Heart left ventricle (tissue), 16 donors: ENCODE results near the gene ASH1L. TPM values are rescaled to one million over a fixed set of nuclear protein-coding genes. Genes with fewer than 3 reads are reported as not detected.

ENCODE experiments used
- ATAC-seq, 4 donors: fragments of 200-7000 bp; cut with Tn5 transposase; one replicate each; pipeline ENCODE4 v1.9.1; 2020 to 2022; ENCODE audit warnings: moderate library complexity in 4 of 4, mild to moderate bottlenecking in 3 of 4, moderate number of reproducible peaks in 1 of 4
- DNase-seq, 5 donors: peaks; one replicate each; pipeline ENCODE4 v3.0.0-alpha.2; 2020
- H3K27ac ChIP-seq, 12 donors: fragments of 200-600 bp; sonication (generic) in 4 of 12; one replicate each; pipeline versions ENCODE4 v1.5.0 to v1.8.0; 2016 to 2022; ENCODE audit warnings: mild to moderate bottlenecking in 2 of 12
- H3K27me3 ChIP-seq, 9 donors: fragments of 200-600 bp; sonication (generic) in 2 of 9; one replicate each; pipeline versions ENCODE4 v1.5.1 to v1.8.0; 2016 to 2022; ENCODE audit warnings: mild to moderate bottlenecking in 3 of 9
- H3K36me3 ChIP-seq, 9 donors: fragments of 200-600 bp; sonication (generic) in 2 of 9; one replicate each; pipeline versions ENCODE4 v1.5.0 to v1.8.0; 2018 to 2022; ENCODE audit warnings: mild to moderate bottlenecking in 2 of 9
- H3K4me1 ChIP-seq, 12 donors: fragments of 200-600 bp; sonication (generic) in 4 of 12; one replicate each; pipeline versions ENCODE4 v1.5.0 to v1.8.0; 2016 to 2022; ENCODE audit warnings: mild to moderate bottlenecking in 3 of 12
- H3K4me3 ChIP-seq, 12 donors: fragments of 200-600 bp; sonication (generic) in 4 of 12; one replicate each; pipeline versions ENCODE4 v1.5.0 to v1.8.0; 2017 to 2022; ENCODE audit warnings: mild to moderate bottlenecking in 9 of 12, moderate library complexity in 4 of 12
- H3K9me3 ChIP-seq, 12 donors: fragments of 200-600 bp; sonication (generic) in 4 of 12; one replicate each; pipeline versions ENCODE4 v1.5.0 to v1.8.0; 2016 to 2022; ENCODE audit warnings: mild to moderate bottlenecking in 1 of 12
- CTCF ChIP-seq, 12 donors: fragments of 200-600 bp; sonication (generic) in 4 of 12; IDR thresholded peaks; one replicate each; pipeline versions ENCODE4 v1.5.0 to v1.8.0; 2018 to 2022; ENCODE audit warnings: antibody characterized with exemption in 12 of 12, mild to moderate bottlenecking in 5 of 12
- POLR2A ChIP-seq, 2 donors: fragments of 450-650 bp; IDR thresholded peaks; one replicate each; pipeline ENCODE4 v1.6.1; 2017; ENCODE audit warnings: antibody characterized with exemption in 2 of 2, mild to moderate bottlenecking in 2 of 2, moderate library complexity in 2 of 2
- WGBS, 4 donors: extraction: QIAGEN DNeasy Blood & Tissue Kit in 2 of 4; methylation state at CpG; one replicate each; pipeline versions ENCODE4 v1.1.5 to v1.1.7; 2013 to 2018; 5-methylcytosine and 5-hydroxymethylcytosine counted together
- intact Hi-C, 10 donors: fragments of 100-400 bp; cut with DNase I; formaldehyde crosslinking; loops; one replicate each; pipeline versions ENCODE4 v1.11.1 to v1.14.2; 2022
- polyA plus RNA-seq, 2 donors: library from polyadenylated mRNA; stranded (reverse); fragments of 200-250 nt; gene quantifications; one replicate each; pipeline ENCODE4 v1.2.3, GENCODE V29; 2013
- total RNA-seq, 9 donors: library from RNA; depleted of rRNA in 2 of 9; stranded (reverse); fragments of >200 nt in 2 of 9; fragmentation: NEBNext Ultra II Directional in 3 of 9; extraction: Animal tissue kit (Norgen Biotek cat#: 25700) in 3 of 9; gene quantifications; one replicate each; pipeline versions ENCODE4 v1.1.0 to v1.2.4, GENCODE V29; 2016 to 2023
- donor health status: ischemic (EF 13 %, LVEDD 7.1; RV severe dilation, severe dysfunction).
- donor health status: healthy with polysubstance abuse.
- donor health status: DM: no; HTN: yes; CAD: no.
- donor health status: DM: no; HTN: no; CAD: no.
- donor health status: ischemic (EF 25% LVEDD 6.9; RV normal size, moderate dysfunction).
- donor health status: ischemic (EF 25% LVEDD 5.7; RV mildly dilated, moderate dysfunction).
- donor health status: healthy.
- donor health status: DM: yes; HTN: yes; CAD: no.
- donor health status: ischemic (EF 35%, LVEDD 5.7; RV mildly dilated, moderate dysfunction).
- donor health status: nonischemic (EF 11% LVEDD 7.7; RV severe dilation, severe dysfunction).
- donor health status: DM: yes; HTN: yes; CAD: no.
- donor health status: PGD.
- donor health status: ischemic (EF 29% LVEDD 5.4; RV normal size, mild dysfunction).
- donor health status: nonischemic (EF 23%, LVEDD 6.1; RV moderate dilation, normal function).

ASH1L gene
- total and polyA plus RNA-seq, 11 donors: 9.3 to 56.0 (median 43.7) TPM

GRCh38 chr1:155300024-155300423, 262.6 kb downstream of the ASH1L start:
- Histone ChIP-seq H3K27ac (no peak overlapping the region), H3K9me3 (no peaks in the 10 kb centered on the region), H3K27me3 (peaks cover 6 to 25% (median 18%) of the 10 kb centered on the region in 9 donors), H3K4me1 (peaks cover 0 to 6% (median 3%) of the 10 kb centered on the region in 12 donors), H3K36me3 (no peaks in the 10 kb centered on the region), H3K4me3 (no peak overlapping the region)
- 90 to 94% (median 93%) methylated on average over 8 of the region's 8 CpGs for WGBS, 4 donors
- TF ChIP-seq CTCF (IDR thresholded peaks at IDR 0.05) (no peak), POLR2A (IDR thresholded peaks at IDR 0.05) (no peak)
- DNase-seq (no peak), ATAC-seq (no peak)
- intact Hi-C loops: no loop called here

- no peak for TF ChIP-seq CTCF (IDR thresholded peaks at IDR 0.05)
- no peak for TF ChIP-seq POLR2A (IDR thresholded peaks at IDR 0.05)
- H3K9me3 ChIP-seq: no peaks in the 10 kb centered on the region
- intact Hi-C loops: no loop called here
- no peaks in the 10 kb centered on the region for H3K36me3 ChIP-seq
- H3K27me3 ChIP-seq: peaks cover 6 to 41% (median 27%) of the 10 kb centered on the region in 9 donors
- ATAC-seq (no peak), DNase-seq (no peak)
- H3K27ac ChIP-seq: no peak overlapping the region
- WGBS, 4 donors: 62 to 70% (median 69%) methylated on average over 7 of the region's 7 CpGs
- H3K4me1 ChIP-seq: peaks cover 0 to 10% (median 4%) of the 10 kb centered on the region in 12 donors
- H3K4me3 ChIP-seq: no peak overlapping the region
Measured at GRCh38 chr1:155297384-155297783, 265.2 kb downstream of the ASH1L start.

GRCh38 chr1:155296661-155297060, 265.9 kb downstream of the ASH1L start:
- H3K9me3 ChIP-seq: no peaks in the 10 kb centered on the region
- H3K27me3 ChIP-seq: peaks cover 6 to 41% (median 29%) of the 10 kb centered on the region in 9 donors
- H3K27ac ChIP-seq: no peak overlapping the region
- no peak for DNase-seq
- no peak overlapping the region for H3K4me3 ChIP-seq
- H3K4me1 ChIP-seq: peaks cover 0 to 10% (median 4%) of the 10 kb centered on the region in 12 donors
- ATAC-seq: no peak
- WGBS, 4 donors: 77 to 93% (median 85%) methylated on average over 3 of the region's 3 CpGs
- intact Hi-C loops: no loop called here
- TF ChIP-seq POLR2A (IDR thresholded peaks at IDR 0.05) (no peak), CTCF (IDR thresholded peaks at IDR 0.05) (no peak)
- no peaks in the 10 kb centered on the region for H3K36me3 ChIP-seq

- H3K27me3 ChIP-seq: peaks cover 6 to 41% (median 29%) of the 10 kb centered on the region in 9 donors
- intact Hi-C loops: no loop called here
- DNase-seq (no peak), ATAC-seq (no peak)
- H3K4me3 ChIP-seq: no peak overlapping the region
- H3K36me3 ChIP-seq: no peaks in the 10 kb centered on the region
- WGBS, 4 donors: 86 to 90% (median 88%) methylated on average over 7 of the region's 7 CpGs
- H3K9me3 ChIP-seq: no peaks in the 10 kb centered on the region
- H3K4me1 ChIP-seq: peaks cover 0 to 10% (median 4%) of the 10 kb centered on the region in 12 donors
- no peak for TF ChIP-seq POLR2A (IDR thresholded peaks at IDR 0.05)
- TF ChIP-seq CTCF (IDR thresholded peaks at IDR 0.05): no peak
- H3K27ac ChIP-seq: no peak overlapping the region
Measured at GRCh38 chr1:155295942-155296267, 266.7 kb downstream of the ASH1L start.
